Glutamatergic neuron (in vitro differentiated cells): ENCODE results near the gene EXOC4. TPM values are rescaled to one million over a fixed set of nuclear protein-coding genes. Genes with fewer than 3 reads are reported as not detected.

Experiments used
- DNase-seq: peaks from one replicate; pipeline ENCODE4 v3.0.0; 2022
- H3K27ac Mint-ChIP-seq: one replicate; pipeline ENCODE4 v1.8.0; 2020; ENCODE audit warnings: mild to moderate bottlenecking, mixed read lengths, inconsistent platforms; ENCODE audit not compliant: unreplicated experiment
- H3K27me3 Mint-ChIP-seq: one replicate; pipeline ENCODE4 v1.8.0; 2020; ENCODE audit warnings: mild to moderate bottlenecking, moderate library complexity, mixed read lengths, inconsistent platforms; ENCODE audit not compliant: unreplicated experiment
- H3K36me3 Mint-ChIP-seq: one replicate; pipeline ENCODE4 v1.8.0; 2020; ENCODE audit warnings: mild to moderate bottlenecking, mixed read lengths, inconsistent platforms; ENCODE audit not compliant: unreplicated experiment
- H3K4me1 Mint-ChIP-seq: one replicate; pipeline ENCODE4 v1.8.0; 2020; ENCODE audit warnings: mild to moderate bottlenecking, low read depth, mixed read lengths, inconsistent platforms; ENCODE audit not compliant: unreplicated experiment
- H3K4me3 Mint-ChIP-seq: one replicate; pipeline ENCODE4 v1.8.0; 2020; ENCODE audit warnings: mild to moderate bottlenecking, mixed read lengths, inconsistent platforms; ENCODE audit not compliant: unreplicated experiment
- H3K9me3 Mint-ChIP-seq: one replicate; pipeline ENCODE4 v1.8.0; 2020; ENCODE audit warnings: mild to moderate bottlenecking, moderate library complexity, mixed read lengths, inconsistent platforms; ENCODE audit not compliant: unreplicated experiment
- CTCF ChIP-seq: fragments of 200-600 bp; sonication (generic); IDR thresholded peaks from one replicate; pipeline ENCODE4 v1.5.0; 2021; ENCODE audit not compliant: partially characterized antibody, unreplicated experiment
- total RNA-seq: library from RNA; stranded (reverse); fragmentation: NEBNext Ultra II Directional; extraction: Animal tissue kit (Norgen Biotek cat#: 25700); gene quantifications from one replicate; pipeline ENCODE4 v1.2.1, GENCODE V29; 2021; ENCODE audit not compliant: unreplicated experiment

Gene EXOC4
- total RNA-seq, 1 donor from 2014 or later: 73.8 TPM

DNA sequence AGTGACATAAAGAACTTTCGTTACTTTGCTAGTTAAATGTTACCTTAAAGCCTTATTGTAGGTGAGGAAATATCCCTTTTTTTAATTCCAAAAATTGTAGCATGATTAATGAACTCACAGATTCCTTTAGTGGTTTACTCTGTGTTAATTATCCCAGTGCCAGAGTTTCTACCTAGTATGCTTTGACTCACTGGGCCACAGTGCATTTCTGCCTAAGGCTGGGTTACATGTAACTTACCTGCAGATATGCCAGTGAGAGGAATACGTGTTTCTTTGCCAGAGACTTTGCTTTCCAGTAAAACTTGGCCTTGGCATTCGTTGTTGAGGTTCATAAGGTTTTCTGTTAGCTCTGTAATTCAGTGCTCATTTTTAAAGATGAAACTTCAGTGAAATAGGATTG is 493.4 kb downstream of the EXOC4 start:
- no peaks in the 10 kb centered on the region for H3K9me3 Mint-ChIP-seq
- DNase-seq: no peak
- H3K27me3 Mint-ChIP-seq: no peaks in the 10 kb centered on the region
- no peak overlapping the region for H3K27ac Mint-ChIP-seq
- H3K36me3 Mint-ChIP-seq: no peaks in the 10 kb centered on the region
- H3K4me3 Mint-ChIP-seq: no peak overlapping the region
- TF ChIP-seq CTCF: no peak
- H3K4me1 Mint-ChIP-seq: peaks cover 6% of the 10 kb centered on the region

GRCh38 chr7:133746847-133747246 is 494.0 kb downstream of the EXOC4 start:
- no peak for DNase-seq
- Mint-ChIP-seq H3K27me3 (no peaks in the 10 kb centered on the region), H3K27ac (no peak overlapping the region), H3K4me1 (peaks cover 4% of the 10 kb centered on the region), H3K9me3 (no peaks in the 10 kb centered on the region), H3K4me3 (no peak overlapping the region), H3K36me3 (no peaks in the 10 kb centered on the region)
- no peak for TF ChIP-seq CTCF

DNA sequence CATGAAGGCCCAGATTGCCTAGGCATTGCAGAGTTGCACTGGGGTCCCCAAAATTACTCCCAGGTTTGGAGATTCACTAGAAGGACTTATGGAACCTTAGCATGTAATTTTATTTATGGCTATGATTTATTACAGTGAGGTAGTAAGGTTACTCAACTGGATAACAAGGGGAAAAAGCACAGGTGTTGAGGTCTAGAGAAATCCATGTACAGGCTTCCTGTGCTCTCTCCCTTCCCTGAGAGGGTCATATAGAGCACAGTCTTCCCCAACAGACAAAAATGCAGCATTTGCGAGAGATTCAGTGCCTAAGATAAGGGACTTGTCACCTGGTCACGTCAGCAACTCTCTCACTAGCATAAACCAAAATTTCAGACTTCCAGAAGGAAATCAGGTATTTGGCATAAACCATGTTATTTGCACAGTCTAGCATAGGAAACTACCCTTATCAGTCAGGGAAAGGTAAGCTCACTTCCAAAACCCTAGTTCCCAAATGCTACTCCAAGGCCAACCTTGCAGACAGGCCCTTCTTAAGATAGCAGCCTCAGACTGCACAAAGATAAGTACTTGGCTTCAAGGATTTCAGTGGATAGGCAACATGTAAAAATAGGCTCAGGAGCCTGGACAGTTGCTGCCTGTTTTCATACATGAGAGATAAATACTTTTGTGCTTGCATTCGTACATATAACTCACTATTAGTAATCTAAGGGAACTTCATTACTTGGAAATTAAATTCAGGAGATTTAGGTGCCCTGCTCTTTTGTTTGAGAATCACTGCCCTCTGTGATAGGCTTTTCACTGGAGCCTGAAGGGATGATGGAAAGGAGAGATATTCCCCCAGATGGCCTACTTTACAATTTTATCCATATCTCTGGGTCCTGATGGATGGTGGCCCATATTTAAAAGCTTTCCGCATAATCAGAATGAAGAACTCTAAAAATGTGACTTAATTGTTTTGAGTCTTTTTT is 495.8 kb downstream of the EXOC4 start:
- no peak for DNase-seq
- TF ChIP-seq CTCF: no peak
- H3K4me3 Mint-ChIP-seq: no peak overlapping the region
- H3K27ac Mint-ChIP-seq: no peak overlapping the region
- no peaks in the 10 kb centered on the region for H3K36me3 Mint-ChIP-seq
- H3K9me3 Mint-ChIP-seq: no peaks in the 10 kb centered on the region
- no peaks in the 10 kb centered on the region for H3K27me3 Mint-ChIP-seq
- H3K4me1 Mint-ChIP-seq: no peaks in the 10 kb centered on the region

DNA sequence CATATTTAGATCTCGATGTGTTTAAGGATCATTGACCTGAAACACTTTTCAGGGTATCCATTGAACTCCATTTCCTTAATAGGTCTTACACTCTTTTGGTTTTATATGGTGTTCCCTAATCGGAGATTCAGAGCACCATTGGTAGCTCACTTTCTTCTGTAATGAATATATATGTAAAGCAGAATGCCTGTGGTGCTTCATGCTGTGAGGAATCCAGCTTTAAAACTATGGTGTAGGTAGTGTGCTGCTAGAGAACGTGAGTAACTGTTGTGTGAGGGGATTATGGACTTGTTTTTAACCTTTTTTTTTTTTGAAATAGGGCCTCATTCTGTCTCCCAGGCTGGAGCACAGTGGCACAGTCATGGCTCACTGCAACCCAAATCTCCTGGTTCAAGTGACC is 497.4 kb downstream of the EXOC4 start:
- Mint-ChIP-seq H3K4me3 (no peak overlapping the region), H3K27me3 (no peaks in the 10 kb centered on the region), H3K27ac (no peak overlapping the region), H3K4me1 (no peaks in the 10 kb centered on the region), H3K36me3 (no peaks in the 10 kb centered on the region), H3K9me3 (no peaks in the 10 kb centered on the region)
- TF ChIP-seq CTCF: no peak
- DNase-seq: no peak

DNA sequence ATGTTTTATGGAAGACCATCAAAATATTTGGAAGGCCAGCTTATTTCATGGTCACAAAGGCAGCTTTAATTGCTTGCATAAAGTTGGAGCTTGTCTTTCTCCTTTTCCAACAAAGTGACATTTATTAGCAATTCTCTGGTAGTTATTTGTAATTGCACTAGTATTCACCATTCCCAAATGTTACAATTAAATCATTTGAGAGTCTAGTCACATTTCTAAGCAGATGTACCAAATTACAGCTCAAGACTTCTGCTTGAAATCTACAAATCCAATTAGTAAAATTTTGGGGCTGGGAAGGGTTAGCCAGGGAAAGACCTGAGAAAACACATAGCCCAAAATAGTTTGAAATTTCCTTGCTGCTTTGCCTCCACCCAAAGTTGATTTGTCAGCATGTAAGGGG is 498.2 kb downstream of the EXOC4 start:
- H3K4me1 Mint-ChIP-seq: no peaks in the 10 kb centered on the region
- no peak overlapping the region for H3K27ac Mint-ChIP-seq
- no peak overlapping the region for H3K4me3 Mint-ChIP-seq
- H3K27me3 Mint-ChIP-seq: no peaks in the 10 kb centered on the region
- H3K9me3 Mint-ChIP-seq: no peaks in the 10 kb centered on the region
- DNase-seq: no peak
- TF ChIP-seq CTCF: no peak
- no peaks in the 10 kb centered on the region for H3K36me3 Mint-ChIP-seq
